ENCODE measurements around the gene PRLR.

Gene PRLR

DNA sequence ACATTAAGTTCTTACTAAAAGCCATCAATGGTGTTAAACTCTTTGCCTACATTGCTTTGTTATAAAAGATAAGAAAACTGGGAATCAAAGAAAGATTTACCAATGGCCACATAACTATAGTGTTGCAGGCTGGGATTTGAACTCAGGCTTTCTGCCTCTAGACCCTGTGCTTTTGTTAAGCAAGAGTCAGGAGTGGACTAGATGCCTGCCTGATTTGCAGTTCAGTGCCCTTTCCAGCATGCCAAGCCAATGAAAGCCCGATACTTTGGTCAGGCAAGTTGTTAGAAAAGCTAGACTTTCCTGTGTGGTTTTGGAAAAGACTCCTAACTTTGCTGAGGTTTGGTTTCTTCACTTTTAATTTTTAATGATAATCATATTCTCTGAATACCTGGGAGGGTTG, 161.1 kb downstream of the PRLR start:
- no peaks in the 10 kb centered on the region for H3K9me3 ChIP-seq (ENCODE audit: control insufficient read depth, low read length)
- no peak for DNase-seq (ENCODE audit: low read depth)
- no peak overlapping the region for H3K4me3 ChIP-seq (ENCODE audit: low read length)
- no peaks in the 10 kb centered on the region for H3K36me3 ChIP-seq (ENCODE audit: control insufficient read depth, insufficient read depth, low read length, severe bottlenecking)
- H3K27me3 ChIP-seq (replicated peaks; ENCODE audit: control insufficient read depth, insufficient read depth, low read length): no peaks in the 10 kb centered on the region
- H3K4me1 ChIP-seq (ENCODE audit: control insufficient read depth, insufficient read depth, low read length): no peaks in the 10 kb centered on the region
- no peak overlapping the region for H3K9ac ChIP-seq (ENCODE audit: low read length)

DNA sequence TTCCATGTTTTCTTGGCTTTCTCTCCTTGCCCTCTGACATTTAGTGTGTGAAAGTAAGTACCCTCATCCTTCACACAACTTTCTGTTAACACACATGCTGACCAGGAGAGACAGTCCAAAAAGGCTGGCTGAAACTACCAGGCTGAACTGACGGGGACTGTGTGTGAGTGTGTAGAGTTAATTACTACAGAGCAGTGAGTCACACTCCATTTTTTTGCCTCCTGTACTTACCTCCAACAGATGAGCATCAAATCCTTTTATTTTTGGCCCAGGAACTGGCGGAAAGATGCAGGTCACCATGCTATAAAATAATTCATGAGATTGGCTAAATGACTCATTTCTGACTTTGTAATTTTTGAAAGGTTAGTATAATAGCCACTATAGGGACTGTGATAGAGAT, 162.3 kb downstream of the PRLR start:
- Histone ChIP-seq H3K4me1 (ENCODE audit: control insufficient read depth, insufficient read depth, low read length) (peaks cover 10% of the 10 kb centered on the region), H3K27me3 (replicated peaks; ENCODE audit: control insufficient read depth, insufficient read depth, low read length) (no peaks in the 10 kb centered on the region), H3K4me3 (ENCODE audit: low read length) (no peak overlapping the region), H3K9me3 (ENCODE audit: control insufficient read depth, low read length) (no peaks in the 10 kb centered on the region), H3K9ac (ENCODE audit: low read length) (no peak overlapping the region), H3K36me3 (ENCODE audit: control insufficient read depth, insufficient read depth, low read length, severe bottlenecking) (no peaks in the 10 kb centered on the region)
- DNase-seq (ENCODE audit: low read depth): no peak

DNA sequence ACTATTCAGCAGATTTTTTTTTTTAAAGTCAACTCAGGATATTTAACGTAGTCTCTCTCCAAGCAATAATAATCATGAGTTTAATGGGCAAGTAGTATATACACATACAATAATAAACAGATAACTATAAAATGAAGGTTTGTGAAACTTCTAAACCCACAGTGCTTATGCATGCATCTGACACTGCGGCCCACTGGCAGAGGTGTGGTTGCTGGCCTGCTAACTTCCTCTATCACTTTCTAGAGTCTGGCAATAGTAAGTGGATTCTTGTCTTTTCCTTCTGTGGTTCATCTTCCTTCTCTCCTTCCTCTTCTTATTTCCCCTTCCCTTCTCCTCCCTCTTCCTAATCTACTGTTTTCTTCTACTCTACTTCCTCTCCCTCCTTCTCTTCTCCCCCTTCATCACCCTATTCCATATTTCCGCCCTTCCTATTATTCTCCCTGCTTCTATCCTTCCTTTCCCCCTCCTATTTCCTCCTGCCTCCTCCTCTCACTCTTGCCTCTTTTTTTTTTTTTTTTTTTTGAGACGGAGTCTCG, 164.0 kb downstream of the PRLR start:
- Histone ChIP-seq H3K4me3 (ENCODE audit: low read length) (no peak overlapping the region), H3K9me3 (ENCODE audit: control insufficient read depth, low read length) (no peaks in the 10 kb centered on the region), H3K9ac (ENCODE audit: low read length) (no peak overlapping the region), H3K36me3 (ENCODE audit: control insufficient read depth, insufficient read depth, low read length, severe bottlenecking) (no peaks in the 10 kb centered on the region), H3K27me3 (replicated peaks; ENCODE audit: control insufficient read depth, insufficient read depth, low read length) (no peaks in the 10 kb centered on the region), H3K4me1 (ENCODE audit: control insufficient read depth, insufficient read depth, low read length) (peaks cover 25% of the 10 kb centered on the region)
- no peak for DNase-seq (ENCODE audit: low read depth)

DNA sequence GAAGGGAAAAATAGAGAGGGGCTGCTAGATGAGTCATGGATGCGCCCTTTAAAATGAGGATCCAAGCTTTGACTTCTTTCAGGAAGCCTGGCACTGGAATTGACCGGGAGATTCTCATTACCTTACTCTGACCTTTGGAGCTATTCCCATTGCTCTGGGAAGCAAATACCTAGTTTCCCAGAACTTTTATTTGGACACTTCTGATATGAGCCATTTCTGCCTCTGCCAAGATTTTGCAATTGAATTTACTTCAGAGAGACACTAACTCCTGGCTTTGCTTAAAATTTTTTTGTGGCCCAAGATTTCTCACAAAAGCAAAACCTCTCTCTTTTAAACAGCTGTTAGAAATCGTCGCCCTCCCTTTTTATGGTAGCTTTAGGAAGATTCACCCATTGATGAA, 166.9 kb downstream of the PRLR start:
- no peak for DNase-seq (ENCODE audit: low read depth)
- Histone ChIP-seq H3K27me3 (replicated peaks; ENCODE audit: control insufficient read depth, insufficient read depth, low read length) (no peaks in the 10 kb centered on the region), H3K4me1 (ENCODE audit: control insufficient read depth, insufficient read depth, low read length) (peaks cover 36% of the 10 kb centered on the region), H3K4me3 (ENCODE audit: low read length) (no peak overlapping the region), H3K9me3 (ENCODE audit: control insufficient read depth, low read length) (no peaks in the 10 kb centered on the region), H3K9ac (ENCODE audit: low read length) (no peak overlapping the region), H3K36me3 (ENCODE audit: control insufficient read depth, insufficient read depth, low read length, severe bottlenecking) (no peaks in the 10 kb centered on the region)

DNA sequence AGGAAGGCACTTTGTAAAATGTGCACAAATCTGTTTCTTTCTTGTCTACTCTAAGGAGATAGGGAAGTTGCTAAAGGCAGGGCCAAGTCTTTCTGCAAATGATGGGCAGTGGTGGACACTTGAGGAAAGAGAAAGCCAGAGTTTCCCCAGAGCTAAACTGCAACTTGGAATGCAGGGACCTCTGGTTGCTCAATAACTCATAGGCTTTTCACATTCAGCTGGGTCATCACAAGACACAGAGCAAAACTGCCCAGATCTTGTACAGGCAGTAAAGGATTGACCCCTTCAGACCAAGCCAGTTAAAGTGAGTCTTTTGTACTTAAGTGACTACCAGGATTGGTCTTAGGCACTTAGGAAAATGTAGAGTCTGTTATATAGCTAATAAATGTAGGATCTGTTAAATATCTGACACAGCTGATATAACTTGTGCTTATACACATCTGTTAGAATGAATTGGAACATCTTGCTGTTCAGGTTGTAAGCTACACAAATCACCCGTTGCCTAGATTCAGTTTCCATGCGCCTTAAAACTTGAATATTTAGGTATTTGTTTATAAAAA, 169.0 kb downstream of the PRLR start:
- no peaks in the 10 kb centered on the region for H3K27me3 ChIP-seq (replicated peaks; ENCODE audit: control insufficient read depth, insufficient read depth, low read length)
- H3K4me3 ChIP-seq (ENCODE audit: low read length): no peak overlapping the region
- peak; percentile 59 for DNase-seq (ENCODE audit: low read depth)
- H3K36me3 ChIP-seq (ENCODE audit: control insufficient read depth, insufficient read depth, low read length, severe bottlenecking): no peaks in the 10 kb centered on the region
- H3K4me1 ChIP-seq (ENCODE audit: control insufficient read depth, insufficient read depth, low read length): peaks cover 43% of the 10 kb centered on the region
- H3K9ac ChIP-seq (ENCODE audit: low read length): no peak overlapping the region
- no peaks in the 10 kb centered on the region for H3K9me3 ChIP-seq (ENCODE audit: control insufficient read depth, low read length)

DNA sequence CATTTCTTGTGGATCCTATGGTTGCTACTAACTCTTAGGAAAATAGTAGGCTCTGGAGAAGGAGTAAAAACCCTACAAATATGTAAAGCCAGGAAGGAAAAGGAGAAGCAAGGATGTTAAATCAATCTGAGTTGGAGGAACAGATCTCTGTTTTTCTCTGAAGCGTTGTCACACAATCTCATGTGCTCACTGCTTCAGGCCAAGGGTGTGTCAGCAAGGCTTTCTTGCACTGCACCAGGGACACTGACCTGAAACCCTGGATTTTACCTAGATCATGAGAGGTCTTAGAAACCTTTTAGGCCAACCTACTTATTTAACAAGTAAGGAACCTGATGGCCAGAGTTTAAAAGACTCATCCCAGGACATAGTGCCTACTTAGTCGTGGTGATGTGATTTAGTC, 170.1 kb downstream of the PRLR start:
- Histone ChIP-seq H3K4me3 (ENCODE audit: low read length) (no peak overlapping the region), H3K4me1 (ENCODE audit: control insufficient read depth, insufficient read depth, low read length) (peaks cover 45% of the 10 kb centered on the region), H3K9ac (ENCODE audit: low read length) (no peak overlapping the region), H3K36me3 (ENCODE audit: control insufficient read depth, insufficient read depth, low read length, severe bottlenecking) (no peaks in the 10 kb centered on the region), H3K9me3 (ENCODE audit: control insufficient read depth, low read length) (no peaks in the 10 kb centered on the region), H3K27me3 (replicated peaks; ENCODE audit: control insufficient read depth, insufficient read depth, low read length) (no peaks in the 10 kb centered on the region)
- DNase-seq (ENCODE audit: low read depth): no peak

DNA sequence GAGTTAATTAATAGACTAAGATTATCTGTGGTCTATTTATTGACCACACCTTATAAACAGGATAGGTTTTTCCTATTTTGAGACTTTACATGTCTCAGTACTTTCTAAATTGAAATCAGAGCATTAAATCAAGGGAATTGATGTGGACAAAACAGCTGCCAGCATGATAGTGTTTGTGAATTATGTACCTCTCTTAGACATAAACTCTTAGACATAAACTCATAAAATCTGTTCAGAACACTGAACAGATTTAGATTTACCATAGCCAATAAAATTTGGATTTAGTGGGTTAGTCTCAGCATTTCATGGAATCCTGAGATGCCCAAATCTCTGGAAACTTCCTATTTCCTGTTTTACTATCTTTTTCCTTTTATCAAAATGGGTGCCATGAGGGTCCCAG, 171.0 kb downstream of the PRLR start:
- no peak for DNase-seq (ENCODE audit: low read depth)
- H3K4me1 ChIP-seq (ENCODE audit: control insufficient read depth, insufficient read depth, low read length): peaks cover 53% of the 10 kb centered on the region
- H3K9me3 ChIP-seq (ENCODE audit: control insufficient read depth, low read length): no peaks in the 10 kb centered on the region
- H3K9ac ChIP-seq (ENCODE audit: low read length): no peak overlapping the region
- no peak overlapping the region for H3K4me3 ChIP-seq (ENCODE audit: low read length)
- H3K27me3 ChIP-seq (replicated peaks; ENCODE audit: control insufficient read depth, insufficient read depth, low read length): no peaks in the 10 kb centered on the region
- no peaks in the 10 kb centered on the region for H3K36me3 ChIP-seq (ENCODE audit: control insufficient read depth, insufficient read depth, low read length, severe bottlenecking)

DNA sequence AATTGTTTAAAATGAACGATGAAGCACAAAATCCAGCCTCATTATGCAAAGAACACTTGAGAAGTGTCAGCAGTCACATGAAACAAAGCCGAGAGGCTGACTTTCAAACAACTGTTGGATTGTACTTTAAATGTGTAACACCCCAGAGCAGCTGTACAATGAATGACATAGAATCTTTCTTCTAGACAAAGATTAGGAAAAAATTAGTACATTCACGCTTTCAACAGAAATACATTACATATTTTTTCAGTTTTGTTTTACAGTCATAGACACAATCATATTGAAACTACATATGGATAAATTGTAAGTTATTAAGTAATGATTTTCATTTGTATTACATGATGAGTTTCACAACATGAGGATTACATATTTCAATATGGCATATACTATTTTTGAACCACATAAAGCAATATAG, 171.9 kb downstream of the PRLR start:
- H3K36me3 ChIP-seq (ENCODE audit: control insufficient read depth, insufficient read depth, low read length, severe bottlenecking): no peaks in the 10 kb centered on the region
- H3K9ac ChIP-seq (ENCODE audit: low read length): no peak overlapping the region
- no peak overlapping the region for H3K4me3 ChIP-seq (ENCODE audit: low read length)
- H3K4me1 ChIP-seq (ENCODE audit: control insufficient read depth, insufficient read depth, low read length): peaks cover 47% of the 10 kb centered on the region
- H3K27me3 ChIP-seq (replicated peaks; ENCODE audit: control insufficient read depth, insufficient read depth, low read length): no peaks in the 10 kb centered on the region
- H3K9me3 ChIP-seq (ENCODE audit: control insufficient read depth, low read length): no peaks in the 10 kb centered on the region
- no peak for DNase-seq (ENCODE audit: low read depth)

DNA sequence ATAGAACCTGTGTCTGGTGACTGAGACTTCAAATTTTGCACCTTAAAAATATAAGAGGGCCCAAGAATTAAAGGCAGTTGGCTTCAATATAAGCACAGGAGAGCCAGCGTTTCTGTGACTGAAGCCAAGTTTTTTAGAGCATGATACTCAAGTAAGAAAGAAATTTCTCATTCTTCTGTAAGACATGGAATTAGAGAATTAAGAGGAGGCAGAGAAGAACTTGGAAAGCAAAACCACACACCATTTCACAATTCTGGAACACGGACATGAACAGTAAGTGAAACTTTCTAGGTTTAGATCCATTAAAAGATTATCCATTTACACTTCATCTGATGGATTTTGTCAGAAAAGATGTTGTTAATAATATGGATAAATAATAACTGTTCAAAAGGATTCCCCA, 173.6 kb downstream of the PRLR start:
- Histone ChIP-seq H3K4me3 (ENCODE audit: low read length) (peak overlapping the region; percentile 36), H3K27me3 (replicated peaks; ENCODE audit: control insufficient read depth, insufficient read depth, low read length) (no peaks in the 10 kb centered on the region), H3K4me1 (ENCODE audit: control insufficient read depth, insufficient read depth, low read length) (peaks cover 31% of the 10 kb centered on the region), H3K36me3 (ENCODE audit: control insufficient read depth, insufficient read depth, low read length, severe bottlenecking) (no peaks in the 10 kb centered on the region), H3K9ac (ENCODE audit: low read length) (no peak overlapping the region), H3K9me3 (ENCODE audit: control insufficient read depth, low read length) (no peaks in the 10 kb centered on the region)
- DNase-seq (ENCODE audit: low read depth): peak; percentile 26

DNA sequence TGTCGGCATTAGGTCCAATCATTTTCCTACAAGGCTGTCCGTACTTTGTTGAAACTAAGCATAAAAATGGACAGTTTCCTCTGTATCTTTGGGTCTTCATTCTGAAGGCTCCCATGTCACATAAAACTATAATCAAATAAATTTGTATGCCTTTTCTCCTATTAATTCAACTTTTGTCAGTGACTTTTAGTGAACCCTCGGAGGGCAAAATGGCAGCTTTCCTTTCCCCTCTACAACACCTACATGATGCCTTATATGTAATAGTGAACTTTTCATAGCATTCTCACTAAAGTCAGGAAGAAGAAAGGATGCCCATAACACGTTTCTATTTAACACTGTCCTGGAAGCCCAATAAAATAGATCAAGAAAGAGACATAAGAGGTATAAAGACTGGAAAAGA, 177.4 kb downstream of the PRLR start:
- Histone ChIP-seq H3K36me3 (ENCODE audit: control insufficient read depth, insufficient read depth, low read length, severe bottlenecking) (no peaks in the 10 kb centered on the region), H3K9ac (ENCODE audit: low read length) (no peak overlapping the region), H3K4me1 (ENCODE audit: control insufficient read depth, insufficient read depth, low read length) (peaks cover 17% of the 10 kb centered on the region), H3K4me3 (ENCODE audit: low read length) (no peak overlapping the region), H3K9me3 (ENCODE audit: control insufficient read depth, low read length) (no peaks in the 10 kb centered on the region), H3K27me3 (replicated peaks; ENCODE audit: control insufficient read depth, insufficient read depth, low read length) (no peaks in the 10 kb centered on the region)
- no peak for DNase-seq (ENCODE audit: low read depth)

DNA sequence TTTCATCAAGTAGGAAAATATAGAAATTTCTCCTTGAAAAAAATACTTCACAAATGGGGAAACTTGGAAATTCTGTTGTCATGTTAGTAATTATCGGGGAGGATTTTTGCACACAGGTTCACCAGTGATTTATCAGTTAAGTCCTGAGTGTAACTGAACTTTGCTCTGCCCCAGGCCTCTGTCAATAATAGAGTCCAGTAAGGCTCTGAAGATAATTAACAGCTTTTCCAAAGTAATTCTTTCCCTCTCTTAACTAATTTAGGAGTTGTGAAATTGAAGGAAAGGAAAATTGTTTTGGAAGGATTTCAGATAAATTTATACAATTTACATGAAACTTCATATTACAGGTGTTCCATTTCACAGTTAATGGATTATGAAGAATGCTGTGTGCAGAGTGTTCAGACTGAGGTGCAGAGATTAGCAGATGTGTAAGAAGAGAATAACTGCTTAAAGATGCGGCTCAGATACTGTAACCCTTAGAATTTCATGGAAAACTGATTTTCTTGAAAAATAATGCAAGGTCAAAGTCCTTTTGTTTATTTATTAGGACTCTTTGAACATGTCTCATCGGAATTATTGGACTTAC, 179.7 kb downstream of the PRLR start:
- H3K27me3 ChIP-seq (replicated peaks; ENCODE audit: control insufficient read depth, insufficient read depth, low read length): no peaks in the 10 kb centered on the region
- H3K4me1 ChIP-seq (ENCODE audit: control insufficient read depth, insufficient read depth, low read length): peaks cover 14% of the 10 kb centered on the region
- no peak for DNase-seq (ENCODE audit: low read depth)
- no peak overlapping the region for H3K9ac ChIP-seq (ENCODE audit: low read length)
- no peaks in the 10 kb centered on the region for H3K9me3 ChIP-seq (ENCODE audit: control insufficient read depth, low read length)
- H3K36me3 ChIP-seq (ENCODE audit: control insufficient read depth, insufficient read depth, low read length, severe bottlenecking): no peaks in the 10 kb centered on the region
- H3K4me3 ChIP-seq (ENCODE audit: low read length): no peak overlapping the region

DNA sequence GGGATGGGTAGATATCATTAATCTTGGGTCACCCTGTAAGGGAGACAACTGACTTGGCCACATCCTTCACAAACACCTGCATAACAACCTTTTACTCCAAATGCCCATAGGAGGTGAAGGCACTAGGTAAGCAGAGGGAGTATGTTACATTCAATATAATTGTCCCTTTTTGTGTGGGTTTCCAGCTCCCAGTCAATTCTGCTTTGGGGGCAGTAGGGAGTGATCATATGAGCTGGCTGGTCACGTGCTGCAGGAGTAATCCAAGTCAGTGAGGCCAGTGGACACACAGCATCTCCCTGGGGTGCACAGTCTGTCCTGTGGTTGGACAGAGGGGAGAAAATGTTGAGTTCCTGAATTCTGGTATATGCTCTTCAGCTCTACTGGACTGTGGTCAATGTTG, 181.4 kb downstream of the PRLR start:
- H3K9me3 ChIP-seq (ENCODE audit: control insufficient read depth, low read length): no peaks in the 10 kb centered on the region
- no peaks in the 10 kb centered on the region for H3K36me3 ChIP-seq (ENCODE audit: control insufficient read depth, insufficient read depth, low read length, severe bottlenecking)
- H3K4me1 ChIP-seq (ENCODE audit: control insufficient read depth, insufficient read depth, low read length): peaks cover 6% of the 10 kb centered on the region
- H3K27me3 ChIP-seq (replicated peaks; ENCODE audit: control insufficient read depth, insufficient read depth, low read length): no peaks in the 10 kb centered on the region
- H3K9ac ChIP-seq (ENCODE audit: low read length): no peak overlapping the region
- no peak for DNase-seq (ENCODE audit: low read depth)
- no peak overlapping the region for H3K4me3 ChIP-seq (ENCODE audit: low read length)

Measured in adipocyte (in vitro differentiated cells).